HepG2 (cell line): ENCODE data around the gene CBFA2T2. TPM values are rescaled to one million over a fixed set of nuclear protein-coding genes. Genes with fewer than 3 reads are reported as not detected.

Experiments used
- DRAP1 ChIP-seq: IDR thresholded peaks from 2 replicates; pipeline ENCODE4 v1.6.1; 2016; ENCODE audit warnings: missing genetic modification reagents, missing compliant biosample characterization
- DZIP1 ChIP-seq: sonication (generic); formaldehyde crosslinking; IDR thresholded peaks from 2 replicates; pipeline ENCODE4 v1.5.0; 2020; ENCODE audit warnings: mild to moderate bottlenecking, missing genetic modification reagents
- IKZF1 ChIP-seq: fragments of 450-650 bp; IDR thresholded peaks from 2 replicates; pipeline ENCODE4 v1.7.1; 2016
- MAFF ChIP-seq: IDR thresholded peaks from 2 replicates; pipeline ENCODE4 v1.6.1; 2011; ENCODE audit warnings: low read depth, low read length, improper control_type of control experiment
- MAFK ChIP-seq, 2 experiments: IDR thresholded peaks in 1 of 2; conservative IDR thresholded peaks in 1 of 2; 2 replicates each; pipeline ENCODE4 v1.6.1; 2011; ENCODE audit warnings: improper control_type of control experiment in 2 of 2, low read length in 2 of 2
- MIXL1 ChIP-seq: IDR thresholded peaks from 2 replicates; pipeline ENCODE4 v1.6.1; 2016
- NFE2 ChIP-seq: sonication (generic); formaldehyde crosslinking; IDR thresholded peaks from 2 replicates; pipeline ENCODE4 v1.4.0; 2020; ENCODE audit warnings: missing genetic modification reagents
- NFE2L2 ChIP-seq: fragments of 150-350 bp; IDR thresholded peaks from 2 replicates; pipeline ENCODE4 v1.6.1; 2014; ENCODE audit warnings: low read length
- NFKBIZ ChIP-seq: IDR thresholded peaks from 2 replicates; pipeline ENCODE4 v1.6.1; 2018; ENCODE audit warnings: missing genetic modification reagents, missing compliant biosample characterization
- STAT5B ChIP-seq: sonication (generic); formaldehyde crosslinking; IDR thresholded peaks from 2 replicates; pipeline ENCODE4 v1.4.0; 2020; ENCODE audit warnings: missing genetic modification reagents
- THRA ChIP-seq: sonication (generic); formaldehyde crosslinking; IDR thresholded peaks from 2 replicates; pipeline ENCODE4 v1.4.0; 2020; ENCODE audit warnings: missing genetic modification reagents, borderline replicate concordance
- ZBTB7A ChIP-seq: sonication (generic); formaldehyde crosslinking; IDR thresholded peaks from 2 replicates; pipeline ENCODE4 v1.8.0; 2022; ENCODE audit warnings: mild to moderate bottlenecking, missing genetic modification reagents
- ZFP1 ChIP-seq: IDR thresholded peaks from 2 replicates; pipeline ENCODE4 v1.6.1; 2016
- ZNF251 ChIP-seq: sonication (generic); formaldehyde crosslinking; IDR thresholded peaks from 2 replicates; pipeline ENCODE4 v1.9.0; 2021; ENCODE audit warnings: mild to moderate bottlenecking, missing genetic modification reagents
- ZNF407 ChIP-seq: sonication (generic); formaldehyde crosslinking; IDR thresholded peaks from one replicate; pipeline ENCODE4 v1.5.1; 2020; ENCODE audit warnings: mild to moderate bottlenecking, missing genetic modification reagents; ENCODE audit errors: not compliant biosample characterization
- ZNF552 ChIP-seq: sonication (generic); formaldehyde crosslinking; IDR thresholded peaks from 2 replicates; pipeline ENCODE4 v1.9.0; 2022; ENCODE audit warnings: missing genetic modification reagents, mild to moderate bottlenecking, borderline replicate concordance
- ZSCAN29 ChIP-seq: sonication (generic); formaldehyde crosslinking; conservative IDR thresholded peaks from 2 replicates; pipeline ENCODE4 v1.4.0; 2020; ENCODE audit warnings: mild to moderate bottlenecking, missing genetic modification reagents
- polyA plus RNA-seq, 8 experiments: library from polyadenylated mRNA; depleted of rRNA in 3 of 8; stranded (reverse) in 7 of 8; unstranded in 1 of 8; fragments of >200 nt; fragmentation: Illumina TruSeq in 4 of 8; extraction: Trizol in 4 of 8; gene quantifications; 2 replicates each; pipeline versions ENCODE4 v1.2.1 to v1.2.3, GENCODE V29; 2011 to 2016; ENCODE audit warnings: low read depth in 4 of 8, missing spikeins in 1 of 8, mixed read lengths in 1 of 8; ENCODE audit not compliant: insufficient read depth in 1 of 8
- total RNA-seq, 5 experiments: library from RNA; depleted of rRNA; stranded (reverse); fragments of >200 nt; fragmentation: Illumina TruSeq; extraction: Trizol; gene quantifications; 2 replicates each; pipeline ENCODE4 v1.2.3, GENCODE V29; 2016; ENCODE audit warnings: low read depth in 1 of 5
- TF ChIP-seq, protein P1 (sequence below): sonication (generic); formaldehyde crosslinking; IDR thresholded peaks from 2 replicates; pipeline ENCODE4 v1.4.0; 2020; ENCODE audit warnings: mild to moderate bottlenecking, missing genetic modification reagents

The CBFA2T2 gene
- total and polyA plus RNA-seq, 2 of the 13 experiments (the other 11 are each of a cell fraction or from before 2014, with no cell fraction given), result 6.3 to 21.2 TPM

GRCh38 chr20:33516882-33517281, 27.0 kb downstream of the CBFA2T2 start (continued):
- TF ChIP-seq ZNF407 (CRISPR knock-in tag), result no peak
- TF ChIP-seq DZIP1 (CRISPR knock-in tag), result no peak
- TF ChIP-seq THRA (CRISPR knock-in tag), result no peak
- no peak for TF ChIP-seq NFKBIZ
- peak; percentile 99 for TF ChIP-seq MAFK (conservative IDR thresholded peaks at IDR 0.05 in 1 of 2, IDR thresholded peaks at IDR 0.05 in 1 of 2; ENCODE audit: low read length in 2 of 2)
- 0 out of 2 replicates have a peak, but pooled peaks have one; percentile 4 for TF ChIP-seq MIXL1 (CRISPR knock-in tag)
- peak; percentile 94 for TF ChIP-seq NFE2L2
- TF ChIP-seq NFE2, result peak; percentile 57; the same call in 1 of the 2 replicates
- no peak for TF ChIP-seq ZFP1 (CRISPR knock-in tag)
- TF ChIP-seq ZNF552 (CRISPR knock-in tag), result no peak
- no peak for TF ChIP-seq IKZF1
- TF ChIP-seq STAT5B, result no peak
- TF ChIP-seq ZBTB7A (CRISPR knock-in tag), result no peak
- peak; percentile 99 for TF ChIP-seq MAFF
- TF ChIP-seq, protein P1, sequence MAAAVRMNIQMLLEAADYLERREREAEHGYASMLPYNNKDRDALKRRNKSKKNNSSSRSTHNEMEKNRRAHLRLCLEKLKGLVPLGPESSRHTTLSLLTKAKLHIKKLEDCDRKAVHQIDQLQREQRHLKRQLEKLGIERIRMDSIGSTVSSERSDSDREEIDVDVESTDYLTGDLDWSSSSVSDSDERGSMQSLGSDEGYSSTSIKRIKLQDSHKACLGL (CRISPR knock-in tag), result no peak
- TF ChIP-seq ZNF251, result no peak
- 0 out of 2 replicates have a peak, but pooled peaks have one; percentile 26 for TF ChIP-seq ZSCAN29 (CRISPR knock-in tag)
- TF ChIP-seq DRAP1, result no peak
